ENCODE data around the gene GDPD3.

GDPD3 gene

DNA sequence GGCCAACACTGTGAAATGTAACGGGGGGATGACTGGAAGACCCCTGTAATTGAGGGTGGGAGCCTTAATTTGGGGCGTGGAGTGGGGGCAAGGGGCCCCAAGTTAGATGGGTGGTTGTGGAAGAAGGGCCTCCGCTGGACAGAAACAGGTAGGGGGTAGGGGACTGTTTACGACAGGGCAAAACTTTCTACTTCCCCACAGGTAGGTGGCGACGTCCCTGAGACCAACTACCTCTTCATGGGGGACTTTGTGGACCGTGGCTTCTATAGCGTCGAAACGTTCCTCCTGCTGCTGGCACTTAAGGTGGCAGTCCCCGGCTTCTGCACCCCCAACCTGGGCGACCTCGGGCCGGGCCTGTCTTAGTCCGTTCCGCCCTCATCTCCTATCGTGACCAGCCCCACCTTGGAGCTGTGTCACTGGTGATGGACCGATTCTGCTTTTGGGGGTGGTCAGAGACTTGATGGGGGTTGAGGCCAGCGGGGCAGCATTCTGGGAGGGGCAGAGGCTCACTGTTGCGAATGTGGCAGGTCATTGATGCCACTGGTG is 30.7 kb downstream of the GDPD3 start:
- DNase-seq (ENCODE audit: extremely low read depth in 1 of 2, low read depth in 1 of 2) = no peak

DNA sequence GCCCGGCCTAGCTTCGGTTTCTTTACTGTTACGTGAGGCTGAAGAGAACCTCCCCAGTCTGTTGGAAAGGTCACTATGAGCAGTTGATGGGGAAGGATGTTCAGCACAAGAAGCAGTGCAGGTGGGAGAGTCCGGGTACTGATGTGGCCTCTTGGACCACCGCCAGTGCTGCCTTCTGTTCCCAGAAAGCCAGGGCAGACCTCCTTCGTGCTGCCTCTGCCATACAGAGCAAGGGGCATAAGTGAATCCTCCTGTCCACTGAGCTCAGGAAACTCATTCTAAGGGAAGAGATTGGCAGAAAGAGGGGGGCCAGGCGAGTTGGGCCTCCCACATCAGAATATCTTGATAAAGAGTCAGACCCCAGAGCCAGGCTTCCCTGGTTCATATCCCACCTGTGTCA is 33.9 kb downstream of the GDPD3 start:
- no peak for DNase-seq (ENCODE audit: extremely low read depth in 1 of 2, low read depth in 1 of 2)

DNA sequence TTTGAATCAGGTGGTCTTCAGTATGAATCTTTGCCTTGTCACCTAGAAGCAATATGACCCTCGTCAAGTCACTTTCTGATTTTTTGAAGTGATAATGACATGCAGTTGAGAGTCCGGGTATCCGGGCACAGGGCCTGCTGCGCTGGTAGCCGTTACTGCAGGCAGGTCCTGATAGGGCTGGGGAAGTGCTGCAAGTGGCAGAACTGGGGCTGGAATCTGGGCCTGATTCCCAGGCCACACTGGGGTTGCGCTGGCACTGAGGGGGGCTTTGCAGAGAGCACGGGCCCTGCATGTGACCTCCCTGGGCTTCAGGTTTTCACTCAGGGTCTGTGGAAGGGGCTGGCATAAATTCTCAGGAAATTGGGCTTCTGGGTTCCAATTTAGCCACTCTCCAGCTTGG is 34.6 kb downstream of the GDPD3 start:
- DNase-seq (ENCODE audit: extremely low read depth in 1 of 2, low read depth in 1 of 2) = no peak

DNA sequence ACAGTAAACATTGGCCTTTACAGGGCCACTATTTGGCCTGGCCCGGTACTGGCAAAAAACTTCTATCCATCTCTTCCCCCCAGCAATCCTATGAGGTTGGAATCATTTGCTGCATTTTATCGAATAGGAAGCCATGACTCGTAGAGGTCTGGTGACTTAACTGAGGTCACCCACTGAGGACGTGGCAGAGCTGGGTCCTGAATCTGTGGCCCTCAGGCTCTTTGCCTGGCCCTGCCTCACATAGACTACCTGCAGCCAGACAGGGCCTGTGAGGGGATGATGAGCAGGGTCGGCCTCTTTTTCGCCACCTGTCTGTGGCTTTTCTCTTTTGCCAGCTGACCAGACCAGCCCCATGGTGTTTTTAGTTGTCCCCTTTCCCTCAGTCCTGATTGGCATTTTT is 35.7 kb downstream of the GDPD3 start:
- no peak for DNase-seq (ENCODE audit: extremely low read depth in 1 of 2, low read depth in 1 of 2)

DNA sequence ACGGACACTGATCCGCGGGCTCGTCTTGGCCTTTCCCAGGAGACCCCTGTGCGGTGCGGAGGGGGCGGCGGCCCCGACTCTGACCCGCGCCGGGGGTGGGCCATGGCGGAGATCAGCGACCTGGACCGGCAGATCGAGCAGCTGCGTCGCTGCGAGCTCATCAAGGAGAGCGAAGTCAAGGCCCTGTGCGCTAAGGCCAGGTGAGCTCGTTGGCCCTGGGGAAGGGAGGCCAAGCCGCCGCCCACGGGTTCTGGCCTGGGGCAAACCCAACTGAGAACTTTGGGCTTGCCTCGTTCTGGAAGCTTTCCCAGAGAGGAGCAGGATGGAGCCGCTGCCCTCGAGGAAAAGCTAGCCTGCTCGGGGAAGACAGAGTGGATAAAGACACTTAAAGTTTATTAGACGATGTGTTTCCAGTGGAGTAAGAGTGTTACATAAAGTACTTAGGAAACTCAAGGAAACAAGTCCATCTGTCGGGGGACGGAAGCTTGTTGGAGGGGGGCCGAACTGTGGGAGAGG is 37.0 kb downstream of the GDPD3 start:
- no peak for DNase-seq (ENCODE audit: extremely low read depth in 1 of 2, low read depth in 1 of 2)

DNA sequence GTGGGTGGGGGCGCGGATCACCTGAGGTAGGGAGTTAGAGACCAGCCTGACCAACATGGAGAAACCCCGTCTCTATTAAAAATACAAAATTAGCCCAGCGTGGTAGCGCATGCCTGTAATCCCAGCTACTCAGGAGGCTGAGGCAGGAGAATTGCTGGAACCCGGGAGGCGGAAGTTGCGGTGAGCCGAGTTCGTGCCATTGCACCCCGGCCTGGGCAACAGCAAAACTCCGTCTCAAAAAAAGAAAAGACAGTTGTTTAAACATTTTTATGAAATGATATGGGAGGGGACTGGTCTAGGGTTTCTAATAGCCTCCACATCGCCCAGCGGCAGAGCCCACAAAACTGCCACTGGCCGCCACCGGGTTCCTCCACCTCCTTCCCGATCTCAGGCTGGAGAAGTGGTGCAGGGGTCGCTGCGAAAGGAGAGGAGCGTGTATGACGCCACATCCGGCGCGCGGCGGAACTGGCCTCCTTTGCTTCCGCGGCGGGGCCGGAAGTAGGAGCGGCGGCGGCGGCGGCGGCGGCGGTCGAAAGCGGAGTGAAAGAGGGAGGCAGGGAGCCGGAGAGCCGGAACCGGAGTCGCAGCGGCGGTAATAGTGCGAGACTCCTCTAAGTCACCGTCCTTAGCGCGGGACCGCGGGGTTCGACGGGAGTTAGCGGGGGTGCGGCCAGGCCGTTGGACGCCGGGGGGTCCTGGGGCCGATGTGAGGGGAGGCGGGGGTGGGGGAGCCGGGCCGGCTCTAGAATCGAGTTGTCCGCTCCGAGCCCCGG is 37.6 kb downstream of the GDPD3 start, which contains the start of gene PPP4C:
Gene PPP4C (plus strand): TSS at position 492 of the 773 bp plus-strand sequence. CDS start 384 bp downstream, outside the sequence.
- peak; percentile 83 to 85 for DNase-seq (ENCODE audit: extremely low read depth in 1 of 2, low read depth in 1 of 2)

DNA sequence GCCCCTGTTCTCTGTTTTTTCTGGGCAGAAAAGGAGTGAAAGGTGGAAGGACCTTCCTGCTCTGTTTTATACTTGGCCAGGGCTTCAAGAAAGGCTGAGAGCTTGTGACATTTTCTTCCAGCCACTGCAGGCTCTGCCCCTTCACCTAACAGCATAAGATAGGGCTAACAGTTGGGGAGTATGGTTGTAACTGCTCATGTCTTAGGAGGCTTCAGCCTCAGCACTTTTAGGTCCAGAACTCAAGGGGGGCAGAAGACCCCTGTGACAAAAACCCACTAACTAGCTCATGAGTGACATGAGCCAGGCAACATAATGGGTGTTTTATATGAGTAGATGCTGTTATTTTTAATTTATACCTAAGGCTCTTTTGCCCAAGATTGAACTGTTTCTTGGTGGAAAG is 42.8 kb downstream of the GDPD3 start:
- no peak for DNase-seq (ENCODE audit: extremely low read depth in 1 of 2, low read depth in 1 of 2)

DNA sequence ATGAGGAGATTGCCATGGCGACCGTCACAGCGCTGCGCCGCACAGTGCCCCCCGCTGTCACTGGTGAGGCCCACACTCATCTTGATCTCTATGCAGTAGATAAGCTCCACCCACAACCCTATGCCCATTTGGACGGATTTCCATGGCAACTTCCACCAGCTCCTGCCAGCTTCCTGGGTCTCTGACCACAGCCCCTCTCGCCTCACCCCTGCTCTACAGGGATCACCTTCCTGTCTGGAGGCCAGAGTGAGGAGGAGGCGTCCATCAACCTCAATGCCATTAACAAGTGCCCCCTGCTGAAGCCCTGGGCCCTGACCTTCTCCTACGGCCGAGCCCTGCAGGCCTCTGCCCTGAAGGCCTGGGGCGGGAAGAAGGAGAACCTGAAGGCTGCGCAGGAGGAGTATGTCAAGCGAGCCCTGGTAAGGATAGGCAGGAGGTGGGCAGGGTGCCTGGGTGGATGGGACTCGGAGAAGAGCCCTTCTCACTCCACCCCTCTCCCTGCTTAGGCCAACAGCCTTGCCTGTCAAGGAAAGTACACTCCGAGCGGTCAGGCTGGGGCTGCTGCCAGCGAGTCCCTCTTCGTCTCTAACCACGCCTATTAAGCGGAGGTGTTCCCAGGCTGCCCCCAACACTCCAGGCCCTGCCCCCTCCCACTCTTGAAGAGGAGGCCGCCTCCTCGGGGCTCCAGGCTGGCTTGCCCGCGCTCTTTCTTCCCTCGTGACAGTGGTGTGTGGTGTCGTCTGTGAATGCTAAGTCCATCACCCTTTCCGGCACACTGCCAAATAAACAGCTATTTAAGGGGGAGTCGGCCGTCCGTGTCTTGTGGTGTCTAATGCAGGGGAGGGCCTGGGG is 43.5 kb downstream of the GDPD3 start:
- DNase-seq (ENCODE audit: extremely low read depth in 1 of 2, low read depth in 1 of 2) = no peak

DNA sequence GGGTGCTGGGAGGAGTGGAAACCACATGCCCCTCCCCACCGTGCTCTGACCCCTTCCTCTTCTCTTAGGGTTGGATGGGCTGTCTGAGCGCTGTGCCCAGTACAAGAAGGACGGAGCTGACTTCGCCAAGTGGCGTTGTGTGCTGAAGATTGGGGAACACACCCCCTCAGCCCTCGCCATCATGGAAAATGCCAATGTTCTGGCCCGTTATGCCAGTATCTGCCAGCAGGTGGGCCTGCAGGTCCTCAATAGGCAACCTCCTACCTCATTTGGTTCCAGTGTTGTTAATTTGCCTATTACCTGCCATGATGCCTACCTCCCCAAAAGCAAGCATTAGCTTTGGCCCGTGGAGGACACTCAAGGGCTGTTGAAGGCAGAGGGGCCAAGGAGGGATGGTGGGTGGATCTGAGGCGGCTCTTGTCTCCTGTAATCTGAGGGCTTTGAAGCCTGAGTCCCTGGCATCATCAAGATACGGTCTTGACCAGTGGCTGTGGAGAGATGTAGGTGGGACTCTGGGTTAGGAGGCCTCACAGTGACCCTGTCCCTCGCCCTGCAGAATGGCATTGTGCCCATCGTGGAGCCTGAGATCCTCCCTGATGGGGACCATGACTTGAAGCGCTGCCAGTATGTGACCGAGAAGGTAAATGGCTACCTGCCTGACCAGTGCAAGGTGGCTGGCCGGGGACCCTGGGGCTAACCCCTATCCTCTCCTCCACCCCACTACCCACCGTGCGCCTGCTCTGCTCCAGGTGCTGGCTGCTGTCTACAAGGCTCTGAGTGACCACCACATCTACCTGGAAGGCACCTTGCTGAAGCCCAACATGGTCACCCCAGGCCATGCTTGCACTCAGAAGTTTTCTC is 44.4 kb downstream of the GDPD3 start:
- DNase-seq (ENCODE audit: extremely low read depth in 1 of 2, low read depth in 1 of 2) = no peak

DNA sequence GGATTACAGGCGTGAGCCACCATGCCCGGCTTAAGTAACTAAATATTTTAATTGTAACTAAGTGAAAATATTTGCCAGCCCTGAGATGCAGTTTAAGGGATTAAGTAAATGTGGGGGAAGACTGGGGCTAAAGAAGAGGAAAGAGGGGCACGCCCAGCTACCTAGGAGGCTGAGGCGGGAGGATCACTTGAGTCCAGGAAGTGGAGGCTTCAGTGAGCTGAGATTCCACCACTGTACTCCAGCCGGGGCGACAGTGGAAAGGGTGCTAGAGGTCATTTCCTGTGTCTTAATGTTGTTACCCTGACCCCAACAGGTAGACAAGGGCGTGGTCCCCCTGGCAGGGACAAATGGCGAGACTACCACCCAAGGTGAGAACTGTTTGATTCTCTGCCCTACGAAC is 45.0 kb downstream of the GDPD3 start:
- DNase-seq (ENCODE audit: extremely low read depth in 1 of 2, low read depth in 1 of 2) = no peak

DNA sequence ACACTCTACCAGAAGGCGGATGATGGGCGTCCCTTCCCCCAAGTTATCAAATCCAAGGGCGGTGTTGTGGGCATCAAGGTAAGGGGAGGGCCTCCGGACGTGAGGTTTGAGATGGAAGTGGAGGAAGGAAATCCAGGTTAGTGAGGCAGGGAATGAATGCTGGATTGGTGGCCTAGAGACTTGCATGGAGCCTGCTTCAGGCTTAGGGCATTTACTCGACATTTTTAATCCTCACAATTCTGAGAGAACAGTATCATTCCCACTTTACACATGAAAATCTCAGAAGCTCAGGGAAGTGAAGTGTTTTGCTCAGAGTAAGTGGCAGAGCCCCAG is 45.8 kb downstream of the GDPD3 start:
- DNase-seq (ENCODE audit: extremely low read depth in 1 of 2, low read depth in 1 of 2) = no peak

DNA sequence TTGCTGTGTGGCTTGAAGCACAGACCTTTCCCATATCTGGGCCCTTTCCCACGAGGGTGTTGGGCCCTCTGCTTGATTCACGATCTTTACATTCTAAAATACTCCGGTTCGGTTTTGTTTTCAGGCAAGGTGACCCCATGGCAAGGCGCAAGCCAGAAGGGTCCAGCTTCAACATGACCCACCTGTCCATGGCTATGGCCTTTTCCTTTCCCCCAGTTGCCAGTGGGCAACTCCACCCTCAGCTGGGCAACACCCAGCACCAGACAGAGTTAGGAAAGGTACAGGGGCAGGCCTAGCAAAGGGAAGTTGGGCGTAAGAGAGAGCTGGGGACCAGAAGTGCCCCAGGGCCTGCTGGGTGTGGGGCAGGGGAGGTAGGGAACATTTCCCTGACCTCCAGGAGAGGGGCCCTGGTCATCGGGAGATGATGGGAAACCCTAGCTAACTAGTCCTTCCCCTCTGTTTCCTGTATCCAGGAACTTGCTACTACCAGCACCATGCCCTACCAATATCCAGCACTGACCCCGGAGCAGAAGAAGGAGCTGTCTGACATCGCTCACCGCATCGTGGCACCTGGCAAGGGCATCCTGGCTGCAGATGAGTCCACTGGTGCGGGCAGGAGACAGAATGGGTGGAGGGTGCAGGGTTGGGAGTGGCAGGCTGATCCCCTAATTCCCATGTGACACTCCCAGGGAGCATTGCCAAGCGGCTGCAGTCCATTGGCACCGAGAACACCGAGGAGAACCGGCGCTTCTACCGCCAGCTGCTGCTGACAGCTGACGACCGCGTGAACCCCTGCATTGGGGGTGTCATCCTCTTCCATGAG is 46.4 kb downstream of the GDPD3 start:
- DNase-seq (ENCODE audit: extremely low read depth in 1 of 2, low read depth in 1 of 2) = no peak

DNA sequence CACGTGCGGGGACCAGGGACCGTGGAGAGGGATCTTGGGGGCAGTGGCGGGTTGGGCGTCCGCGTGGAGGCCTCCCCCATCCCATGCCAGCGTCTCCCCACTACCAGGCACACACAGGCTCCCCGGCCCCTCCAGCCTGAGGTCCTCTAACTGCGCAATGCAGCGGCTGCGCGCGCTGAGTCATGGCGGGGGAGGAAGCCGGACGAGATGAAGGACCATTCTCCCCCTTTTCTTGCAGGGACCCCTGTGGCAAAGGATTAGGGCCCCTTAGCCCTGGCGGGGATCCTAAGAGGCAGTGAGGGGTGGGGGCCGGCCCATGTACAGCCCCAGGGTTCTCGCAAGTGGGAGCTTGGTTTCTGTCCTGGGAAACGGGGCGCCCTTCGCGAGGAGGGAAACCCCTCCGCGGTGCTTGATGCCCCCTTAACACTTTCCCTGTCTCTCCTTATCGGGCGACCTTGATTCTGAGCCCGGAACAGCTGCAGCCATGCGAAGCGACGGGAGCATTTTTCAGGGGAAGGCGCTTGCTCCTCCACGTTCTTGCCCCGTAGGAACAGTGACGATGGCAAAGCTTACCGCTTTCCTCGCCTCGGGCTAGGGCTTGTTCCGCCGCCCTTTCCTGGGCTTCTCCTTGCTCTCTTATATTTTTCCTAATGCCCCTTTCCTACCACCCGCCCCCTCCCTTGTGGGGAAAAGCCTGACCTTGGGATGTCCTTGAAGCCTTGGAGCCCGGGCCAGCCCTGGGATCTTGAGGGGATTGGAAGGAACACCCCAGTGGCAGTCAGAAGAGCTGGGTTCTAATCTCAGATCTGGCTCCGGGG is 47.2 kb downstream of the GDPD3 start:
- no peak for DNase-seq (ENCODE audit: extremely low read depth in 1 of 2, low read depth in 1 of 2)

DNA sequence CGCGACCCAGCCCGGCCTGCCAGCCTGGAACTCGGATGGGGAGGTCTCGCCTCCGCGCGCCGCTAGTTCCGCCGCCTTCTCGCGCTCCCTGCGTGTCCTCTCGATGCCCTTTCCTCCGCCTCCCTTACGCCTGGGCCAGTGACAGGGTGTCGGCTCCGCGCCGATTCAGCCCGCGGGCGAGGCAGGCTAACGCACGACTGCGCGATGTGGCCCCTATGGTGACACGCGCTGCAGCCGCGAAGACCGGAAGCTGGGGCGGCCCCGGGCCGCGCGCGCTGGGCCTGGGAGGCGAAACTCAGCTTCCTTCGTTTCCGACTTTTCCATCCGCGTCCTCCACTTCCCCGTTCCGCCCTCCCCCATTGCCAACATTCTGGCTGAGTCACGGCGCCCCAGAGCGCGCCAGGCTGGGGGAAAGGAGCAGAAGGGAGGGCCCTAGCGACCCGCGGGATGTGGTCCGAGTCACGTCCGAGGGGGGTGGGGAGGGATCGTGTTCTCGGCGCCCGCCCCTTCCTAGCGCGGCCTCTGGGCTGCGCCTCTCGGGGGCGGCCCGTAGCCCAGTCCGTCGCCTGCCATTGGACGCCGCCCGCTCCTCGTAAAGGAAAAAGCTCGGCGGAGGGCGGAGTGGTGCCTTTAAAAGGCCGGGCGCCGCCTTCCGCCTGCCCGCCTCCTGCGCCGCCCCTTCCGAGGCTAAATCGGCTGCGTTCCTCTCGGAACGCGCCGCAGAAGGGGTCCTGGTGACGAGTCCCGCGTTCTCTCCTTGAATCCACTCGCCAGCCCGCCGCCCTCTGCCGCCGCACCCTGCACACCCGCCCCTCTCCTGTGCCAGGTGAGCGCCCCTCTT is 48.0 kb downstream of the GDPD3 start, which contains the start of gene ALDOA:
Gene ALDOA (plus strand): TSS at position 659 of the 841 bp plus-strand sequence. CDS start 1,138 bp downstream, outside the sequence.
- DNase-seq (ENCODE audit: extremely low read depth in 1 of 2, low read depth in 1 of 2) = peak; percentile 95 to 96

DNA sequence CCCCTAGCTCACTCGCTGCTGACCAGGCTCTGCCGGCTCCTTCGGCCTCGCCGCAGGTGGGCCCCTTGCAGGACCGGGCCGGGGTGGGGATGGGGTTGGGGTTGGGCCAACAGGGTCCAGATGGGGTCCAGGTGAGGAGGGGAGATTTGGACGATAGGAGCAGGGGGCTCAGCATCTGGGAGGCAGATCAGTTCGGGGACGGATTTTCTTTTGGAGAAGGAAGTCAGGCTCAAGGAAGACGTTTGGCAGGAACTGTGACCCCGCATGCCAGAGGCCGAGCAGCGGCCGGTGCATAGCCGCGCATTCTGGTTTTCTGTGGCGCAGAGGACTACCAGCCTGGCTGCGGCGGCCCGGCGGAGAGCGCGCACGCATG is 48.6 kb downstream of the GDPD3 start:
- DNase-seq (ENCODE audit: extremely low read depth in 1 of 2, low read depth in 1 of 2) = no peak

DNA sequence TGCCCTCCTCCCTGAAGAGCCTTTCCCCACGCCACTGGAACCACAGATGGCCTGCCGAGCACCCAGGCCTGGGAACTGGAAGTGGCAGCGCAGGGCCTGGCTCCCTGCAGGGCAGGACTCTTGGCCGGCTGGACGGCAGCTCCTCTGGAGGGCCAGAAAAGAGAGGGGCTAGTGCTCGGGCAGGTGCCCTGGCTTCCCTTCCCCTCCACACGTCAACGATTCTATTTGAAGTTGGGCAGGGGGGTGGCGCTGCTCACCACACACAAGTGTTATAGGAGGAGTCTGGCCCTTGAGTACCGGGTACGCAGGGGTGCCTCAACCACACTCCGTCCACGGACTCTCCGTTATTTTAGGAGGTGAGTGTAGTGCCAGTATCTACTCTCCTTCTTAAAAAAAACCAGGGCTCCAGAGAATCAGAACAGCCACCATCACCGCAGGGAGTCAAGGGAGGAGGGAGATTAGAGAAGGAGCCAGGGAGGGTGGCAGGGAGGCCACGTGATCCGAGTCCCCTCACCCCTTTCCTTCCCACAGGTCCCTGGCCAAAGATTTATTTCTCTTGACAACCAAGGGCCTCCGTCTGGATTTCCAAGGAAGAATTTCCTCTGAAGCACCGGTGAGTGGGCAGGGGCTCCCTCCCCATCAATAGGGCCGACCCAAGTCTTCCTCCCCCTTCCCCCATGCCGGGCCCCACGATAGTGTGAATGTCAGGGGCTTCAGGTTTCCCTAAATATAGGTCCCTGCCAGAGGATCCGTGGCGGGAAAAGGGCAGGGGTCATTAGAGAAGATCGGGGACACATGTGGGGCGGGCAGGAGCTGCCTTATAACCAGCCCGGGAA is 49.2 kb downstream of the GDPD3 start:
- peak; percentile 46 to 68 for DNase-seq (ENCODE audit: extremely low read depth in 1 of 2, low read depth in 1 of 2)

DNA sequence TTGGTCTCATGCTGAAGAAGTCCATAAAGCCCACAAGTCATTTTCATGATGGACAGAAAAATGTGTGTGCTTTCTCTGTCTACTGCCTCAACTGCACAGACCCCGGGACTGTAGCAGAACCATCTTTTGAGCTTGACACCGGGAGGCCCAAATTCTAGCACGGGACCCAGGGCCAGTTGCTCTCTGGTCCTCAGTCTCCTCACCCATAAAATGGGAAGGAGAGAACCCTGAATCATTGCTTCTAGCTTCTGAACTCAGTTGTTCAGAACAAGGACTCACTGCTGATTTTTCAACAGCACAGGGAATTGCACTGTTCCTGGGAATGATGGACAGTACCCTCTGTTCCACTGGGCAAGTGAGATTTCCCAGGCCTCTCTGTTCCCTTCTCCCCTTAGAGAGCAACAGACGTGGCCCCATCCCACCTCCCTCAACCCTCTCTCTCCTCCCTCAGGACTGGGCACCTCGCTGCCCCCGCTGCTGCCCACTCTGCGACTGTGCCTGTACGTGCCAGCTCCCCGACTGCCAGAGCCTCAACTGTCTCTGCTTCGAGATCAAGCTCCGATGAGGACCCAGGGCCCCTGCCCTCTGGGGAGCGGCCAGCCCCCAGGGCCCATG is 50.0 kb downstream of the GDPD3 start:
- DNase-seq (ENCODE audit: extremely low read depth in 1 of 2, low read depth in 1 of 2) = no peak
